HG02852 (cell line): ENCODE data around the gene SLC12A4.
"Not testable (repeated sequence)": the region's sequence is repeated elsewhere in the genome, so short reads cannot be mapped to it uniquely, and the experiment has no call there.

Experiments
- ATAC-seq: cut with Tn5 transposase; IDR thresholded peaks from one replicate; pipeline ENCODE4 v1.9.1; 2021; ENCODE audit warnings: mild to moderate bottlenecking, moderate library complexity; ENCODE audit not compliant: unreplicated experiment

The SLC12A4 gene

DNA sequence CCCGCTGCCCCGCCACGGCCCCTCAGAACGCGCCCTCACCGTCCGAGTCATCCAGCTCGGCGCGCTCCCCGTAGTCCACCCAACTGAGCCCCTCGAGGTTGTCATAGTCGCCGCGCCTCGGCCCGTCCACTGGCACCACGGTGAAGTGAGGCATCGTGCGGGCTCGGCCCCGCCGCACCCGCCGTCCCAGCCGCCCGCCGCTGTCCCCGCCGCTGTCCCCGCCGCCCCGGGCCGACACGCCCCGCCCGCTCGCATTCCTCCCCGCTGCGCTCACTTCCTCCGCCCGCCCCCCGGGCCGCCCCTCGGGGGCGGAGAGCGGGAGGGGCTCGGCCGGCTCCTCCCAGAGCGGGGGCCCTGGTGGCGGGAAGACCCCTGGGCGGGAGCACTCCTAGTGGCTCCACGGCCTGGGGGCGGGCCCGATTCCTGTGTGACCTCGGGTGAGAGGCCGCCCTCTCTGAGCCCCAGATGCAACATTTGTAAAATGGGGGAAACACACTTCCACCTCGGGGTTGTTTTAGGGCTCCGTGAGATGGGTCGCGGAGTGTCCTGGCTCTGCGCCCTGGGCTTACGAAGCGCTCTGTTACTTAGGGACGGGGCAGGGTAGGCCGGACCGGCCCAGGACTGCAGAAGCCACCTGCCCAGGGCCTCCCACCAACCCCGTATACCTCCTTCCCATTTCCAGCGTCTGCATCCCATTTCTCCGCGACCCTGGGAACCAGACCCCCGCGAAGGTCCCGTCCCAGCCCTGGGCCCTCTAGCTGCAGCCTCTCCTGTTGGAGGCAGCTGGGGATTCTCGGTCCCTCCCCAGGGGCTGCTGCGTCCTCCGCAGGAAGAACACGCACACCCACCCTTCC lies at the start of gene SLC12A4:
Gene SLC12A4, minus strand, starts transcription at position 238 of the 854 bp plus-strand sequence. Its CDS starts 84 bp downstream, at position 154.
- ATAC-seq, result peak; percentile 68

DNA sequence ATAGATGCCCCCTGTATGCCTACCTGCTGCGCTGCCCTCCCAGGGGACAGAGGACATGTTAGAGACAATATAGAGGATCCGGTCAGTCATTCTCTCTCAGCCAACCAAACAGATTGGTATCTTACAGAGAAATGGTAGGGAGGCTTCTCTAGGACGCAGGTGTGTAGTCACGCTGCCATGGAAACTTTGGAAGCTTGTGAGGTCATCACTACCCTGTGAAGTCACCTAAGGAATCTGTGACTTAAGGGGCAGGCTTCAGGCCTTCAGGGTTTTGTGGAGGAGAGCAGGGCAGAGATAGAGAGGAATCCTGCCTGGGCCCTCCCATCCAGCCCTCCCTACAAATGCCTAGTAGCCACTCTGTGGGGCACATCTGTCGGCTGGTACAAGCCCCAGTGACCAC lies 47.2 kb upstream of the SLC12A4 start, which contains the start of gene DPEP2NB:
Gene DPEP2NB, minus strand, starts transcription at position 231 of the 400 bp plus-strand sequence. Its CDS starts 141 bp downstream, at position 90.
- no peak for ATAC-seq

DNA sequence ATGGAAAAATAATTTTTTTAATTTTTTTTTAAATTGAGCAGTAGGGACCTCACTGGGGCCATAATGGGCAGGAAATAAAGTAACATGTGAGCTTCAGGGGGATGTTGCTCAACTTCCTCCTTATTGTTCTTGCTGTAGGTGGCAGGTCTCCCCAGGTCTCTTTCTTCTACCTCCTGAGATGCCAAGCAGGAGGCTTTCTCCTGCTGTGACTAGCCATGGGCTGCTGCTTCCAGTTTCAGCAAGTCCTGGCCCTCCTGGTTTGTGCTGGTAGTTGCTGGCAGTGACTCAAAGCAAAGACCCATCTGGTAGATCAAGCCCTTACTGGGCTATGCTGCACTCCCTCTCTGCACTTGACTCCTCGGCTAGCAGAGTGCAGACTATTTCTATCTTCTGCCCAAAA lies 45.0 kb upstream of the SLC12A4 start:
- ATAC-seq, result no peak

DNA sequence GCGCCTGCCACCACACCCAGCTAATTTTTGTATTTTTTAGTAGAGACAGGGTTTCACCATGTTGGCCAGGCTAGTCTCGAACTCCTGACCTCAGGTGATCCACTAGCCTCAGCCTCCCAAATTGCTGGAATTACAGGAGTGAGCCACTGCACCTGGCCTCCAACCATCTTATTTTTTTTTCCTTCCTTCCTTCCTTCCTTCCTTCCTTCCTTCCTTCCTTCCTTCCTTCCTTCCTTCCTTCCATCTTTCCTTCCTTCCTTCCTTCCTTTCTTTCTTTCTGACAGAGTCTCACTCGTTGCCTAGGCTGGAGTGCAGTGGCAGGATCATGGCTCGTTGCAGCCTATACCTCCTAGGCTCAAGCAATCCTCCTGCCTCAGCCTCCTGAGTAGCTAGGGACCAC lies 41.4 kb upstream of the SLC12A4 start:
- ATAC-seq, result not testable (repeated sequence)

DNA sequence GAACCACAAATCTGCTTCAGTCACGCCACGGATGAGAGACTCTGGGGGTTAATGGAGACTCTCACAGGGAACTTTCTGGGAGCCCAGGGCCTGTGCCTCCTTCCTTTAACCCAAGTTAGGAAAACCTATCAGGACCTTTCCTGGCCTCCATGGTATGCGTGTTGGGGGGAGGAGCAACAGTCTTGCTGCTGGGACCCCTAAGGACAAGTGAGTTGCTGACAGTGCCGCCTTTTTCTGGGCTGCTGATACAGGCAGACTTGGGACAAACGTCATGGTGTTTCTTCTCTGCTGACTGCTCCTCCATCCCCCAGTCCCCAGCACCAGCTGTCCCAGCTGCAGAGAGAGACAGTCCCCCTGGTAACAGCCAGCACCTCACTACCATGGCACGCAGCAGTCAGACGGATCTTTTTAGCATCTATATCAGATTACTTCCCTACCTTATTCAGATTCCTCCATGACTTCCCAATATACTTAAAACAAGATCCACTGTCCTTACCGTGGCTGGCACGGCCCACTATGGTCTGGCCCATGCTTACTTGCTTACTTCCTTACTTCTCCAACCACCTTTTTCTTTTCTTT lies 40.8 kb upstream of the SLC12A4 start:
- ATAC-seq, result no peak

DNA sequence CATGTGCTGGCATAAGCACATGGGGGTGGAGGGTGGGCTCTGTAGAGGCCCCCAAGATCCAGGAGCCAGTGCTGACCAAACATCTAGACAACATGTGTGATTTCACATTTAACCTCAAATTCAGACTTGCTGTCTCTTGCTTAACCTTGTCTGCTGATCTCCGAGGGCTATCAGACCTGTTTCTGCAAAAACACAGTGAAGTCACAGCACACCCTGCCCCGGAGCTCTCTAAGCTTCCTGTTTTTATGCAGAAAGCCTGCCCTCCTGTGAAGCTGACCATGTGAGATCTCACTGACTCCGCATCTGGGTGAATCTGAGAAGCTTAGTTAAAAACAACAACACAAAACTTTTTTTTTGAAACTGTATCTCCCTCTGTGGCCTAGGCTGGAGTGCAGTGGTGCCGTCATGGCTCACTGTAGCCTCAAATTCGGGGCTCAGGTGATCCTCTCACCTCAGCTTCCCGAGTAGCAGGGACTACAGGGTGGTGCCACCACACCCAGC lies 37.4 kb upstream of the SLC12A4 start:
- ATAC-seq, result no peak

DNA sequence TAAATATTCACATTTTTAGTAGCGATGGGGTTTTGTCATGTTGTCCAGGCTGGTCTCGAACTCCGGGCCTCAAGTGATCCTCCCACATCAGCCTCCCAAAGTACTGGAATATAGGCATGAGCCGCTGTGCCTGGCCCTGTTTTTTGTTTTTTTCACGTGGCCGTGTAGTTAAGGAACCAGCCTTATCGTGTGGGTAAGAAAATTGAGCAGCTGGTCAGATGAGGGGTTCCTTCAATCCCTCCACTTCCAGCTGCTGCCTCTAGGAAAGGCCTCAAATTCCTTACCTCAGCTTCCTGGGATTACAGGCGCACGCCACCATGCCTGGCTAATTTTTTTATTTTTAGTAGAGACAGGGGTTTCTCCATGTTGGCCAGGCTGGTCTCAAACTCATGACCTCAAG lies 36.8 kb upstream of the SLC12A4 start:
- no peak for ATAC-seq

DNA sequence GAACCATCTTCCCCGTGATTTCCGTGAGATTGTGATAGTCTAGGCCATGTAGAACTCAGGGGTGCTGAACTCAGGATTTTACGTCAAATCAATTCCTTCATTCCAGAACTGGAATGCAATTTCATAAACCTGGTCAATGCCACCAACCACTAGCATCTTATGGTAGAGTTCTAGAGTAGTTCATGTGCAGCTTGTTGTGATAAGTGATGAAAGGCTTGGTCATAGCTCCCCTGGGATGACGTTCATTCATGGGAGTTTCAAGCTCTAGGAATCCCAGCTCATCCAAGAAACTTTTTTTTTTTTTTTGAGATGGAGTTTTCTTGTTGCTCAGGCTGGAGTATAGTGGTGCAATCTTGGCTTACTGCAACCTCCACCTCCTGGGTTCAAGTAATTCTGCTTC lies 34.6 kb upstream of the SLC12A4 start:
- no peak for ATAC-seq

DNA sequence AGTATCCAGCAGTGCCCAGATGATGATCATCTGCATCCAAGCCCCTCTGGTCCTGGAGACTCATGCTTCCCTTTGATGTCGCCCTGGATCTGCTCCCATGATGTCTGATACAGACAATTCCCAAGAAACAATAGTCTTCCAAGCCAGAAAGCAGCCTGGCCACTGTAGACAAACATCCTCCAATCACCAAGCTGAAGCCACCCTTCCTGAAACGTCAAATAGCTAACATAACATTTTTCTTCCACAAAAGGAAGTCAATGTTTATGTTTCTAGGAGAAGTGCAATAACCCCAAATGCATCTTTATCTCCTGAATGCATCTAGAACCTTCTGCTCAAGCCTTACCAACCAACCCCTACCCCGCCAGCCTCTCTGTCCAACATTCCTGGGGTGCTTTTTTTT lies 32.0 kb upstream of the SLC12A4 start:
- ATAC-seq, result no peak

DNA sequence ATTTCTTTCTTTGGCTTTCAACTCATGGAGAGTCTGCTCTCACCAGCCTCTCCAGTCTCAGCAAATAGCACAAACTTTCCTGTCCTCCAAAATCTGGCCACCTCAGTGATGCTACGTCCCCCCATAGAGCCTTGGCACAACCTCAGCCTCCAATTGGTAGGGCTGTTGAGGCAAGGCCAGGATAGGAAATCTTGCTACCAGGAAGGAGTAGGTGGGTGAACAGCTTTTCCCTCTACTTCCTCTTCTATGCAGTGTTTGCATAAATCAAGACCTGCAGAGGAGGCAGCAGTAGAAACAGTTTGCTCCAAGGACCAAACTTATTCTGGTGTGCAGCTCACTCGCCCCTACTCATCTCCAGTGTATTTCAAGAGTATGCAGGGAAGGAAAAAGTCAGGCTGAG lies 31.5 kb upstream of the SLC12A4 start:
- ATAC-seq, result no peak

DNA sequence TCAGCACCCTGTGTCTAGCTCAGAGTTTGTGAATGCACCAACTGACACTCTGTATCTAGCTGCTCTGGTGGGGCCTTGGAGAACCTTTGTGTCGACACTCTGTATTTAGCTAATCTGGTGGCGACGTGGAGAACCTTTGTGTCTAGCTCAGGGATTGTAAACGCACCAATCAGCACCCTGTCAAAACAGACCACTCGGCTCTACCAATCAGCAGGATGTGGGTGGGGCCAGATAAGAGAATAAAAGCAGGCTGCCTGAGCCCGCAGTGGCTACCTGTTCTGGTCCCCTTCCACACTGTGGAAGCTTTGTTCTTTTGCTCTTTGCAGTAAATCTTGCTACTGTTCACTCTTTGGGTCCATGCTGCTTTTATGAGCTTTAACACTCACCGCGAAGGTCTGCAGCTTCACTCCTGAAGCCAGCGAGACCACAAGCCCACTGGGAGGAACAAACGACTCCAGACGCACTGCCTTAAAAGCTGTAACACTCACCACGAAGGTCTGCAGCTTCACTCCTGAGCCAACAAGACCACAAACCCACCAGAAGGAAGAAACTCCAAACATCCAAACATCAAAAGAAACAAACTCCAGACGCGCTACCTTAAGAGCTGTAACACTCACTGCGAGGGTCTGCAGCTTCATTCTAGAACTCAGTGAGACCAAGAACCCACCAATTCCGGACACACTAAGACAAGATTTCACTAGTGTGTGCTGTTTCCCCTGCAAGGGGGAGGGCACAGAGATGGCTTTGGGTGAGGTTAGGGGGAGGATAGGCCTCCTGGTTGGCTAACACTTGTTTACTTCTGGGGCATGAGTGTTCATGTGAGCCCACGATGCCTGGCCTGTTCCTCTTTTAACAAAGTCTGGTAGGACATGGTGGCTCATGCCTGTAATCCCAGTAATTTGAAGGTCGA lies 30.6 kb upstream of the SLC12A4 start, which contains the start of gene DPEP2:
Gene DPEP2, minus strand, starts transcription at position 706 of the 910 bp plus-strand sequence. CDS start 6,272 bp downstream, outside the sequence.
- not testable (repeated sequence) for ATAC-seq

DNA sequence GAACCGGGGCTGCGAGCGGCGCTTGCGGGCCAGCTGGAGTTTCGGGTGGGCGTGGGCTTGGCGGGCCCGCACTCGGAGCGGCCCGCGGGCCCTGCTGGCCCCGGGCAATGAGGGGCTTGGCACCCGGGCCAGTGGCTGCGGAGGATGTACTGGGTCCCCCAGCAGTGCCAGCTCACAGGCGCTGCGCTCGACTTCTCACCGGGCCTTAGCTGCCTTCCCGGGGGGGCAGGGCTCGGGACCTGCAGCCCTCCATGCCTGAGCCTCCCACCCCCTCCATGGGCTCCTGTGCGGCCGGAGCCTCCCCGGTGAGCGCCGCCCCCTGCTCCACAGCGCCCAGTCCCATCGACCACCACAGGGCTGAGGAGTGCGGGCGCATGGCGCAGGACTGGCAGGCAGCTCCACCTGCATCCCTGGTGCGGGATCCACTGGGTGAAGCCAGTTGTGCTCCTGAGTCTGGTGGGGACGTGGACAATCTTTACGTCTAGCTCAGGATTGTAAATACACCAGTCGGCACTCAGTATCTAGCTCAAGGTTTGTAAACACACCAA lies 29.9 kb upstream of the SLC12A4 start:
- ATAC-seq, result not testable (repeated sequence)

DNA sequence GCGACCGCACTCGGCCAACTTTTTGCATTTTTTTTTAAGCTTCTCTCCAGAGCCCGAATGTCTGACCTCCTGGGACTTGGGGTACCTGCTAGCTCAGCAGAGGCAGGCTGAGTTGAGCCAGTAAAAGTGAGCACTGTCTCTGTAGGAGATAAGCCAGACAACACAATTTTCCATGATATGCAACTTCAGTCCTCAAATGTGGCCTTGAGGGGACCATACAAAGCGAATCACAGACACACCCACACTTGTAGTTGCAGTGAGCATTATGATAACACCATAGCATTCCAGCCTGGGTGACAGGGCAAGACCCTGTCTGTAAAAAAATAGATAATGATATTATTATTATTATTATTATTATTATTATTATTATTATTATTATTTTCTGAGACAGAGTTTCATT lies 28.2 kb upstream of the SLC12A4 start:
- no peak for ATAC-seq

DNA sequence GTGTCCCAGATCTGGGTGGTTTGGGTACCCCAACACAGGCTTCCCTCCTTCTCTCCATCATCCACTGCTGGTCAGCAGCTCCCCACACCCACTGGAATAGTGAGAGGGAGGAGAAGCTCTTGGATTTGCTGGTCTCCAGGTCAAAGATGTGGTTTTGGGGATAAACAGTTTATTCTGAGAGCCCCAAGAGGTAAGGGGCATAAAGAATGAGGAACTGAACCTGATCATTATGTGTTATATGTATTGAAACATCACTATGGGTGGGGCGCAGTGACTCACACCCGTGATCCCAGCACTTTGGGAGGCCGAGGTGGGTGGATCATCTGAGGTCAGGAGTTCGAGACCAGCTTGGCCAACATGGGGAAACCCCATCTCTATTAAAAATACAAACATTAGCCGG lies 27.0 kb upstream of the SLC12A4 start:
- no peak for ATAC-seq

DNA sequence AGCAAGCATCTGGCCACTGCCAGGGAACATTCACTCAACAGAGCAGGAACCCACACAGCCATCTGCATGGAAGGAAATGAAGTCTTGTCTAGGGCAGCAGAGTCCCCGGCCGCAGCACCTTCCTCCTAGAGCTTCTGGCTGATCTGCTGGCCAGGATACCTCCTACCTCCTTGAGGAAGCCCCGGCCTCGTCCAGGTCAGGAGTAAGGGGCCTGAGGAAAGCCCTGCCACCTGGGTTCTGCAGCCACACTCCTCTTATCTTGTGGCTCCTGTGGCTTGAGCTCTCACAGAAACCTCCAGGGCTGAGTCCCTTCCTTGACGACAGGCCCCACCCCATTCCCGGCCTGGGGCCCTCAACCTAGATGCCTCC lies 25.6 kb upstream of the SLC12A4 start:
- not testable (repeated sequence) for ATAC-seq

DNA sequence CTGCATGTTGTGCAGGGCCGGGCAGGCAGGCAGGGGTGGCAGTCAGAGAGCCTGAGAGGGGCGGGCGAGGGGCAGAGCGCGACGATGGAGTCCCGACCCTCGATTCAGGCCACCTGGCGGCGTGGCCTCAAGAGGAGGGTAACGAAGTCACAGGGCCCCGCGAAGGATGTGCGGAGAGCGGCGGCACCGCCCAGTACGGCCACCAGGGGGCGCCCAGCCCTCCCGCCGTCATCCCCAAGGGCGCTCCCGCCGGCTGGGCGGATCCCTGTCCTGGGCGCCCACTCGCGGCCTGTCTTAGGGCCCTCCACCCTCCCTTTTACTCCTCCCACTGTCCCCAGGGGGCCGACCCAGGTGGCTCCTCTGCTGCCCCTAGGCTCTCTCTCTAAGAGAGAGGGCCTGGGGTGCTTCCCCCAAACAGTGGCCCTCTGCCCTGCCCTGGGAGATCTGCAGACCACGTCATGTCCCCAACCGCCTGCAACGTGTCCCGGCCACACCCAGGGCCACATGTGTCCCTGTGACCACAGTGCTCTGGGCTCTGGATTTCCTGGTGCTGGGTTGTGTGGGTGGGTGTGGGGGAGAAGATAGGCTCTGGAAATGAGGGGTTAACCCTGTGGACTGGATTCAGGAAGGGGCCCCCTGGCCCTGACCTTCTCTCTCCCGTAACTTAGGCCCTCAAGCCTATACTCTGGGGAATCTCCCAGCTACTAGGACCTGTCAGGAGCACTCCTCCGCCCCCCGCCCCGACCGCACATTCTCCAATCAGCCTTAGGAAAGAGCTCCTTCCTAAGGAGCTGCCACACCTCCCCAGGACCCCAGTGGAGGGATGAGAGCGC lies 25.0 kb upstream of the SLC12A4 start:
- peak; percentile 72 for ATAC-seq

DNA sequence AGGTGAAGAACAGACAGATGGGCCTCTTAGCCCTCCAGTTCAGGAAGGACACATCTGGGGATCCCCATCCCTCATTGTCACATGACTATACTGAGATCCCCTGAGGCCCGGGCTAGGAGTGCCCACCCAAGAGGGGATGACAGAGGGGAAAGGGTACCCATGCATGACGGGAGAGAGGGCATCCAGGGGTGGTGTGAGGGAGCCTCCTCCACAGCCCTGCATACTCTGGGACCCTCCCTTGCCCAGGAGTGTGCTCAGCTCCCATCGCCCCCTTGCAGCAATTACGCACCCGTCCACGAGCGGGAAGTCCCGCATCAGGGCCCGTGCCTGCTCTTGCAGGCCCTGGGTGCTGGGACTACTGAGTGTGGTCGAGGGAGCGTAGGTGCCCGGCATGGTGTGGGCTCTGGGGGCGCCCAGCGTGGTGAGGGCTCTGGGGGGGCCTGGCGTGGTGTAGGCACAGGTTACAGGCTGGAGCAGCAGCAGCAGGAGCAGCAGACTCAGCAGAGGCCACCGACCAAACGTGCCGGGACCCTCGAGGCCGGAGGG lies 24.3 kb upstream of the SLC12A4 start:
- peak; percentile 1 for ATAC-seq

DNA sequence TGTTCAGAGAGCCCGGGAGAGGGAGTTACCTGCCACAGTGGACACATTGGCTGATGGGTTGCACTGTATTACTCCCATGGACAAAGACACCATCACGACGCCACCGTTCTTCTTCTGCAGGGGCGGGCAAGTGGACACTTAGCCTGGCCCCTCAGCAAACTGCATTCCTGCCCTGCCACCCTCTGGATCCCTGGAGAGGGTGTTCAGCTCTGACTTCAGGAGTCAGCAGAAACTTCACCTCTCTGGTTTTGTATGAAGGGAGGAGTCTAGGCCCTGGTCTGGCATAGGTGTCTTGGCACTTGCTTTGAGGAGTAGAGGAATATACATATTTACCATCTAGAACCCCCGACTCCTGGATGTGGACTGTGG lies 21.6 kb upstream of the SLC12A4 start:
- ATAC-seq, result no peak

DNA sequence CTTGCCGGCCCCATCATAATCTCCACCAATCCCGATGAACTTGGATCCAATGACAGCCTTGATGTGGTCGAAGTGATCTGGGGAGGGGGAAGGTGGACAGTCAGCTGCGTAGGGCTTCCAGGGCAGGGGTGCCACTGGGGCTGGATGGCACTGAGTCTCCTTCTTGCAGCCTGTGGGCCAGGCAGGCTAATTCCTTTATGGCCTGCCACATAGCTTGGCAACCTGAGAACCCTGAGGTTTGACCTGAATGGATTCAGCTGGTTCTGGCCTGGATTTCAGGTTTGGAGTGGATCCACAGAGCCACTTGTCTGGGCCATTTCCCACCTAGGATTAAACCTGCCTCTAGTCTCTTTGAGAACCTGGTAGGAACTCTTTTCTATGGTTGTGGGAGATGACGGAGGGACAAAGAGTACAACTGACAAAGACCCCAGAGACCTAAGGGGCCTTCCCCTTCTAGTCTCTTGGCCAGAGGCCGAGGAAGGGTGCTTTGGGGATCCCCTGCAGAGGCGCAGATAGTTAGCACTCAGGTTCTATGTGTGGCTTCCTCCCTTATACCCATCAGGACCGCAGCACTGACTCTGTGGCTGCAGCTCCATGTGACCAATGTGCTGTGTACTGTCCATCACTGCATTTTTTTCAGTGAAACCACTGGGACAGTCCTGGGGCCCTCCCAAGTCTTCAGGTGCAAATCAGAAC lies 21.0 kb upstream of the SLC12A4 start:
- no peak for ATAC-seq
